ENCODE results near the gene LATS1. TPM values are rescaled to one million over a fixed set of nuclear protein-coding genes. Genes with fewer than 3 reads are reported as not detected.
"Not testable (repeated sequence)": the region's sequence is repeated elsewhere in the genome, so short reads cannot be mapped to it uniquely, and the experiment has no call there.

LATS1 gene
- total RNA-seq, 1 donor from 2014 or later: 27.9 TPM

DNA sequence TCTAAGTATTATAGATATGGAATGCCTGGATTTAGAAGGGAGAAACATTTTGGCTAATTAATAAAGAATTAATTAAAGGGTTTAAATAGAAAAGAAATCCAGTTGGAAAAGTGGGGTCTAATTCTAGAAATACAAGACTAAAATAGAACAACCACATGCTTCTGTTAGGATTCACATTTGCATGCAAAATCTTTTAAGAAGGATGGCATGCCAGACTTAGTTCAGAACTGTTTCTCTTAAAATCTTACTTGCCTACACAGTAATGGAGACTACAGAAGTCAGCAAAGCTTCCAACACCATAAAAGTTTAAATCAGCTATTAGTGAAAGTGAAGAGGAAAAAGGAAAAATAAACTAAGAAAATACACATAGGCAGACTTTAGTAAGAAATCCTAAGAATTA, 36.7 kb downstream of the LATS1 start:
- no peak overlapping the region for H2AFZ ChIP-seq (ENCODE audit: low read depth, low read length)
- no peaks in the 10 kb centered on the region for H3K4me1 ChIP-seq (ENCODE audit: insufficient read depth, low read length)
- H3K79me2 ChIP-seq (ENCODE audit: insufficient read depth, low read length): peaks cover 30% of the 10 kb centered on the region
- TF ChIP-seq EZH2 (IDR thresholded peaks at IDR 0.05; ENCODE audit: insufficient read depth, low read length): no peak
- TF ChIP-seq, protein P1, sequence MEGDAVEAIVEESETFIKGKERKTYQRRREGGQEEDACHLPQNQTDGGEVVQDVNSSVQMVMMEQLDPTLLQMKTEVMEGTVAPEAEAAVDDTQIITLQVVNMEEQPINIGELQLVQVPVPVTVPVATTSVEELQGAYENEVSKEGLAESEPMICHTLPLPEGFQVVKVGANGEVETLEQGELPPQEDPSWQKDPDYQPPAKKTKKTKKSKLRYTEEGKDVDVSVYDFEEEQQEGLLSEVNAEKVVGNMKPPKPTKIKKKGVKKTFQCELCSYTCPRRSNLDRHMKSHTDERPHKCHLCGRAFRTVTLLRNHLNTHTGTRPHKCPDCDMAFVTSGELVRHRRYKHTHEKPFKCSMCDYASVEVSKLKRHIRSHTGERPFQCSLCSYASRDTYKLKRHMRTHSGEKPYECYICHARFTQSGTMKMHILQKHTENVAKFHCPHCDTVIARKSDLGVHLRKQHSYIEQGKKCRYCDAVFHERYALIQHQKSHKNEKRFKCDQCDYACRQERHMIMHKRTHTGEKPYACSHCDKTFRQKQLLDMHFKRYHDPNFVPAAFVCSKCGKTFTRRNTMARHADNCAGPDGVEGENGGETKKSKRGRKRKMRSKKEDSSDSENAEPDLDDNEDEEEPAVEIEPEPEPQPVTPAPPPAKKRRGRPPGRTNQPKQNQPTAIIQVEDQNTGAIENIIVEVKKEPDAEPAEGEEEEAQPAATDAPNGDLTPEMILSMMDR (IDR thresholded peaks at IDR 0.05; ENCODE audit: insufficient read depth, low read depth, low read length): no peak
- H3K27me3 ChIP-seq (ENCODE audit: insufficient read depth, low read length): no peaks in the 10 kb centered on the region
- Mint-ChIP-seq H3K27me3 (ENCODE audit: low read depth, unreplicated experiment) (no peaks in the 10 kb centered on the region), H3K9me3 (ENCODE audit: unreplicated experiment) (no peaks in the 10 kb centered on the region), H3K27ac (ENCODE audit: unreplicated experiment) (no peak overlapping the region), H3K36me3 (ENCODE audit: low read depth, unreplicated experiment) (peaks cover 10% of the 10 kb centered on the region), H3K4me1 (ENCODE audit: low read depth, unreplicated experiment) (peaks cover 4% of the 10 kb centered on the region), H3K4me3 (ENCODE audit: unreplicated experiment) (no peak overlapping the region)
- H4K20me1 ChIP-seq (ENCODE audit: insufficient read depth, low read length): peaks cover 26% of the 10 kb centered on the region
- H3K4me3 ChIP-seq (ENCODE audit: insufficient read depth, low read depth, low read length): no peak overlapping the region
- no peak overlapping the region for H3K27ac ChIP-seq (ENCODE audit: low read depth, low read length)
- H3K36me3 ChIP-seq (ENCODE audit: insufficient read depth, low read length): peaks cover 26% of the 10 kb centered on the region
- DNase-seq (ENCODE audit: low read depth) (no peak), FAIRE-seq (no peak)
- H3K9ac ChIP-seq (ENCODE audit: low read length): no peak overlapping the region
- no peak overlapping the region for H3K4me2 ChIP-seq (ENCODE audit: low read length)
- no peaks in the 10 kb centered on the region for H3K9me3 ChIP-seq (ENCODE audit: insufficient read depth, low read depth, low read length)

DNA sequence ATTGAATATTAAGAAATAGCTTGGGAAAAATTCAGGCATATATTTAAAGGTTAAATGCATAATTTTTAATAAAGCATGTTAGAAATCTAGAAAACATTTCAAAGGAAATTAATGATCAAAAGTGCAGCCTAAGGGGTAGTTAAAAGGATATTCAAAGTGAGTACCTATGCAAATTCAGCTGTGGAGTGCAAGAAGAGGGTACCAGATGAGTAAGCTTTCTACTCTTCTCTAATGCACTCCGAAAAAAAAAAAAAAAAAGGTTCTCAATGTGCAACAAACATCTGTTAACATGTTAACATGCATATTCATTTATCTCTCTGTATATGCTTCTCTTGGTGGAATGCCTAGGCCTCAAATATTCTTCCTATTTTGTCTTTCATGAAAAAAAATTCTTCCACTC, 37.4 kb downstream of the LATS1 start:
- Mint-ChIP-seq H3K36me3 (ENCODE audit: low read depth, unreplicated experiment) (peaks cover 9% of the 10 kb centered on the region), H3K9me3 (ENCODE audit: unreplicated experiment) (no peaks in the 10 kb centered on the region), H3K4me3 (ENCODE audit: unreplicated experiment) (no peak overlapping the region), H3K27me3 (ENCODE audit: low read depth, unreplicated experiment) (no peaks in the 10 kb centered on the region), H3K27ac (ENCODE audit: unreplicated experiment) (no peak overlapping the region), H3K4me1 (ENCODE audit: low read depth, unreplicated experiment) (no peaks in the 10 kb centered on the region)
- peaks cover 33% of the 10 kb centered on the region for H3K36me3 ChIP-seq (ENCODE audit: insufficient read depth, low read length)
- H4K20me1 ChIP-seq (ENCODE audit: insufficient read depth, low read length): peaks cover 23% of the 10 kb centered on the region
- H3K4me2 ChIP-seq (ENCODE audit: low read length): no peak overlapping the region
- H3K4me3 ChIP-seq (ENCODE audit: insufficient read depth, low read depth, low read length): no peak overlapping the region
- H3K79me2 ChIP-seq (ENCODE audit: insufficient read depth, low read length): peaks cover 25% of the 10 kb centered on the region
- no peak overlapping the region for H3K9ac ChIP-seq (ENCODE audit: low read length)
- TF ChIP-seq, protein P1 (IDR thresholded peaks at IDR 0.05; ENCODE audit: insufficient read depth, low read depth, low read length): no peak
- no peak for TF ChIP-seq EZH2 (IDR thresholded peaks at IDR 0.05; ENCODE audit: insufficient read depth, low read length)
- DNase-seq (ENCODE audit: low read depth): no peak
- no peaks in the 10 kb centered on the region for H3K9me3 ChIP-seq (ENCODE audit: insufficient read depth, low read depth, low read length)
- no peak overlapping the region for H3K27ac ChIP-seq (ENCODE audit: low read depth, low read length)
- no peak for FAIRE-seq
- no peaks in the 10 kb centered on the region for H3K27me3 ChIP-seq (ENCODE audit: insufficient read depth, low read length)
- H2AFZ ChIP-seq (ENCODE audit: low read depth, low read length): no peak overlapping the region
- H3K4me1 ChIP-seq (ENCODE audit: insufficient read depth, low read length): no peaks in the 10 kb centered on the region

DNA sequence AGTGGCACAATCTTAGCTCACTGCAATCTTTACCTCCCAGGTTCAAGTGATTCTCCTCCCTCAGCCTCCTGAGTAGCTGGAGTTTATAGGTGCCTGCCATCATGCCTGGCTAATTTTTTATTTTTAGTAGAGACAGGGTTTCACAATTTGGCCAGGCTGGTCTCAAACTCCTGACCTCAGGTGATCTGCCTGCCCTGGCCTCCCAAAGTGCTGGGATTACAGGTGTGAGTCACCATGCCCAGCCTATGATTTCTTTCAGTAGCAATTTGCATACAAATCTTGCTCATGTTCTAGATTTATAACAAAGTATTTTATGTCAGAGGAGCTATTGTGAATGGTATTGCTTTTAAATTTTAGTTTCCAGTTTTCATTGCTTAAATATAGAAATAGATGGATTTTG, 45.6 kb downstream of the LATS1 start:
- not testable (repeated sequence) for H3K36me3 Mint-ChIP-seq (ENCODE audit: low read depth, unreplicated experiment); H2AFZ ChIP-seq (ENCODE audit: low read depth, low read length); H3K4me1 ChIP-seq (ENCODE audit: insufficient read depth, low read length); H3K4me3 ChIP-seq (ENCODE audit: insufficient read depth, low read depth, low read length); H3K4me3 Mint-ChIP-seq (ENCODE audit: unreplicated experiment); H3K9ac ChIP-seq (ENCODE audit: low read length); H3K9me3 Mint-ChIP-seq (ENCODE audit: unreplicated experiment); H3K27ac Mint-ChIP-seq (ENCODE audit: unreplicated experiment); H3K79me2 ChIP-seq (ENCODE audit: insufficient read depth, low read length); FAIRE-seq; H3K4me2 ChIP-seq (ENCODE audit: low read length); H4K20me1 ChIP-seq (ENCODE audit: insufficient read depth, low read length); H3K27ac ChIP-seq (ENCODE audit: low read depth, low read length); H3K27me3 Mint-ChIP-seq (ENCODE audit: low read depth, unreplicated experiment); H3K4me1 Mint-ChIP-seq (ENCODE audit: low read depth, unreplicated experiment); H3K9me3 ChIP-seq (ENCODE audit: insufficient read depth, low read depth, low read length); H3K27me3 ChIP-seq (ENCODE audit: insufficient read depth, low read length); DNase-seq (ENCODE audit: low read depth)
- peaks cover 33% of the 10 kb centered on the region for H3K36me3 ChIP-seq (ENCODE audit: insufficient read depth, low read length)
